WTC11 (cell line): ENCODE measurements around the gene MAGEB2. TPM values are rescaled to one million over a fixed set of nuclear protein-coding genes. Genes with fewer than 3 reads are reported as not detected.

Experiments
- ATAC-seq: fragments of 200-7000 bp; cut with Tn5 transposase; 2 replicates; pipeline ENCODE4 v1.10.0; 2021; ENCODE audit warnings: mild to moderate bottlenecking, moderate library complexity
- CTCF ChIA-PET: fragments of 300-600 bp; sonication (Branson Sonifier 250); formaldehyde crosslinking; loops from one replicate; lab custom pipeline; 2021; ENCODE audit warnings: antibody characterized with exemption; lab: Charles Lee
- POLR2A ChIA-PET: fragments of 350-600 bp; sonication (Branson Sonifier 250); formaldehyde crosslinking; loops from one replicate; lab custom pipeline; 2021; ENCODE audit warnings: antibody characterized with exemption; lab: Charles Lee
- DNase-seq: peaks from one replicate; pipeline ENCODE4 v3.0.0; 2021; ENCODE audit warnings: low spot score
- H3K27ac Mint-ChIP-seq: 2 replicates; pipeline ENCODE4 v1.8.0; 2021; ENCODE audit warnings: mixed read lengths
- H3K27me3 Mint-ChIP-seq: 2 replicates; pipeline ENCODE4 v1.8.0; 2021; ENCODE audit warnings: low read depth, mild to moderate bottlenecking, moderate library complexity, mixed read lengths
- H3K36me3 Mint-ChIP-seq: 2 replicates; pipeline ENCODE4 v1.8.0; 2021; ENCODE audit warnings: mixed read lengths
- H3K4me1 Mint-ChIP-seq: 2 replicates; pipeline ENCODE4 v1.8.0; 2022; ENCODE audit warnings: mixed read lengths
- H3K4me3 Mint-ChIP-seq: 2 replicates; pipeline ENCODE4 v1.8.0; 2021; ENCODE audit warnings: mild to moderate bottlenecking, moderate library complexity, mixed read lengths
- H3K9me3 Mint-ChIP-seq: 2 replicates; pipeline ENCODE4 v1.8.0; 2021; ENCODE audit warnings: mixed read lengths
- ELF4 ChIP-seq: sonication (generic); formaldehyde crosslinking; IDR thresholded peaks from 2 replicates; pipeline ENCODE4 v1.8.1; 2022; ENCODE audit warnings: low read depth, mild to moderate bottlenecking, moderate library complexity, missing genetic modification reagents
- OVOL2 ChIP-seq: fragments of 250-450 bp; sonication (Bioruptor Pico); IDR thresholded peaks from 2 replicates; pipeline ENCODE4 v1.9.0; 2021; ENCODE audit warnings: mild to moderate bottlenecking, borderline replicate concordance
- RELA ChIP-seq: sonication (generic); formaldehyde crosslinking; IDR thresholded peaks from 2 replicates; pipeline ENCODE4 v1.8.1; 2022; ENCODE audit warnings: missing genetic modification reagents, mild to moderate bottlenecking, borderline replicate concordance
- SMAD4 ChIP-seq: sonication (generic); formaldehyde crosslinking; IDR thresholded peaks from 2 replicates; pipeline ENCODE4 v1.8.0; 2022; ENCODE audit warnings: mild to moderate bottlenecking, missing genetic modification reagents
- SP1 ChIP-seq: sonication (generic); formaldehyde crosslinking; conservative IDR thresholded peaks from 2 replicates; pipeline ENCODE4 v1.8.1; 2022; ENCODE audit warnings: missing genetic modification reagents
- TP53 ChIP-seq: sonication (generic); formaldehyde crosslinking; IDR thresholded peaks from 2 replicates; pipeline ENCODE4 v1.8.1; 2023; ENCODE audit warnings: mild to moderate bottlenecking, missing genetic modification reagents
- ZNF219 ChIP-seq: sonication (generic); formaldehyde crosslinking; IDR thresholded peaks from 2 replicates; pipeline ENCODE4 v1.8.0; 2023; ENCODE audit warnings: missing genetic modification reagents, mild to moderate bottlenecking, borderline replicate concordance
- ZNF317 ChIP-seq: sonication (generic); formaldehyde crosslinking; IDR thresholded peaks from 2 replicates; pipeline ENCODE4 v1.8.1; 2023; ENCODE audit warnings: low read depth, mild to moderate bottlenecking, moderate library complexity, missing genetic modification reagents, borderline replicate concordance
- ZNF416 ChIP-seq: fragments of 250-450 bp; sonication (Bioruptor Pico); IDR thresholded peaks from 2 replicates; pipeline ENCODE4 v1.9.0; 2021; ENCODE audit warnings: mild to moderate bottlenecking, inconsistent platforms
- total RNA-seq: library from RNA; stranded (reverse); gene quantifications from 3 replicates; pipeline ENCODE4 v1.2.3, GENCODE V29; 2021
- TF ChIP-seq, protein P1 (sequence below): sonication (generic); formaldehyde crosslinking; IDR thresholded peaks from 2 replicates; pipeline ENCODE4 v1.8.1; 2023; ENCODE audit warnings: mild to moderate bottlenecking, moderate library complexity, missing genetic modification reagents
- TF ChIP-seq, protein P2 (sequence below): fragments of 250-450 bp; sonication (Bioruptor Pico); IDR thresholded peaks from 2 replicates; pipeline ENCODE4 v1.9.0; 2021; ENCODE audit warnings: mild to moderate bottlenecking
- TF ChIP-seq, protein P3 (sequence below): sonication (generic); formaldehyde crosslinking; IDR thresholded peaks from 2 replicates; pipeline ENCODE4 v1.8.1; 2023; ENCODE audit warnings: mild to moderate bottlenecking, missing genetic modification reagents, moderate library complexity
- TF ChIP-seq, protein P4 (sequence below): fragments of 250-450 bp; sonication (Bioruptor Pico); IDR thresholded peaks from 2 replicates; pipeline ENCODE4 v1.9.0; 2021; ENCODE audit warnings: mild to moderate bottlenecking
- TF ChIP-seq, protein P5 (sequence below): sonication (generic); formaldehyde crosslinking; IDR thresholded peaks from 2 replicates; pipeline ENCODE4 v1.8.1; 2023; ENCODE audit warnings: mild to moderate bottlenecking, missing genetic modification reagents, borderline replicate concordance
- TF ChIP-seq, protein P6 (sequence below): fragments of 250-450 bp; sonication (Bioruptor Pico); conservative IDR thresholded peaks from 2 replicates; pipeline ENCODE4 v1.9.0; 2021; ENCODE audit warnings: mild to moderate bottlenecking

The MAGEB2 gene
- total RNA-seq, 1 experiment from 2014 or later: 0.35 TPM

DNA sequence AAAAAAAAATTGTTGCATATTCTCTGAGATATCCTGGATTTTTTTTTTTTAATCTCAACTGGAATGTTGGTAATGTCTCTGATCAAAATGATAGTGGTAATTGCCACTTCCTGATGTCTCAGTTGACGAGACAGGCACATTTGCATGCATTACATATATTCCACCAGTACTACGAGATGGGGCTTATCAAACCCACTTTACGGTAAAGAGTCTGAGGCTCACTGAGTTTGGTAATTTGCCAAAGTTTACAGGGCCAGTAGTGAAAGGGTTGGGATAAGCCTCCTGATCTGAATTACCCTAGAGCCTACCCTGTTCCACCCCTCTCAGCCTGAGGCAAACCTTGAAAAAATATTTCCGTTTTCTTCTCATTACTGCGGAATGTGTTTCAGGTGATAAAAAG lies 5.3 kb downstream of the MAGEB2 start:
- Mint-ChIP-seq H3K36me3 (no peaks in the 10 kb centered on the region), H3K4me1 (peaks cover 22% of the 10 kb centered on the region), H3K27ac (no peak overlapping the region), H3K27me3 (peaks cover 24% of the 10 kb centered on the region), H3K9me3 (no peaks in the 10 kb centered on the region), H3K4me3 (no peak overlapping the region)
- DNase-seq (no peak), ATAC-seq (no peak)
- CTCF ChIA-PET: no interaction called here
- POLR2A ChIA-PET: no interaction called here
- TF ChIP-seq SP1 (CRISPR knock-in tag): no peak
- TF ChIP-seq, protein P1, sequence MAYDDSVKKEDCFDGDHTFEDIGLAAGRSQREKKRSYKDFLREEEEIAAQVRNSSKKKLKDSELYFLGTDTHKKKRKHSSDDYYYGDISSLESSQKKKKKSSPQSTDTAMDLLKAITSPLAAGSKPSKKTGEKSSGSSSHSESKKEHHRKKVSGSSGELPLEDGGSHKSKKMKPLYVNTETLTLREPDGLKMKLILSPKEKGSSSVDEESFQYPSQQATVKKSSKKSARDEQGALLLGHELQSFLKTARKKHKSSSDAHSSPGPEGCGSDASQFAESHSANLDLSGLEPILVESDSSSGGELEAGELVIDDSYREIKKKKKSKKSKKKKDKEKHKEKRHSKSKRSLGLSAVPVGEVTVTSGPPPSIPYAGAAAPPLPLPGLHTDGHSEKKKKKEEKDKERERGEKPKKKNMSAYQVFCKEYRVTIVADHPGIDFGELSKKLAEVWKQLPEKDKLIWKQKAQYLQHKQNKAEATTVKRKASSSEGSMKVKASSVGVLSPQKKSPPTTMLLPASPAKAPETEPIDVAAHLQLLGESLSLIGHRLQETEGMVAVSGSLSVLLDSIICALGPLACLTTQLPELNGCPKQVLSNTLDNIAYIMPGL (CRISPR knock-in tag): no peak
- TF ChIP-seq, protein P2, sequence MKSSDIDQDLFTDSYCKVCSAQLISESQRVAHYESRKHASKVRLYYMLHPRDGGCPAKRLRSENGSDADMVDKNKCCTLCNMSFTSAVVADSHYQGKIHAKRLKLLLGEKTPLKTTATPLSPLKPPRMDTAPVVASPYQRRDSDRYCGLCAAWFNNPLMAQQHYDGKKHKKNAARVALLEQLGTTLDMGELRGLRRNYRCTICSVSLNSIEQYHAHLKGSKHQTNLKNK (CRISPR knock-in tag): no peak
- no peak for TF ChIP-seq ELF4 (CRISPR knock-in tag)
- TF ChIP-seq OVOL2: no peak
- TF ChIP-seq, protein P3, sequence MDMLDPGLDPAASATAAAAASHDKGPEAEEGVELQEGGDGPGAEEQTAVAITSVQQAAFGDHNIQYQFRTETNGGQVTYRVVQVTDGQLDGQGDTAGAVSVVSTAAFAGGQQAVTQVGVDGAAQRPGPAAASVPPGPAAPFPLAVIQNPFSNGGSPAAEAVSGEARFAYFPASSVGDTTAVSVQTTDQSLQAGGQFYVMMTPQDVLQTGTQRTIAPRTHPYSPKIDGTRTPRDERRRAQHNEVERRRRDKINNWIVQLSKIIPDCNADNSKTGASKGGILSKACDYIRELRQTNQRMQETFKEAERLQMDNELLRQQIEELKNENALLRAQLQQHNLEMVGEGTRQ (CRISPR knock-in tag): no peak
- no peak for TF ChIP-seq RELA (CRISPR knock-in tag)
- TF ChIP-seq, protein P4, sequence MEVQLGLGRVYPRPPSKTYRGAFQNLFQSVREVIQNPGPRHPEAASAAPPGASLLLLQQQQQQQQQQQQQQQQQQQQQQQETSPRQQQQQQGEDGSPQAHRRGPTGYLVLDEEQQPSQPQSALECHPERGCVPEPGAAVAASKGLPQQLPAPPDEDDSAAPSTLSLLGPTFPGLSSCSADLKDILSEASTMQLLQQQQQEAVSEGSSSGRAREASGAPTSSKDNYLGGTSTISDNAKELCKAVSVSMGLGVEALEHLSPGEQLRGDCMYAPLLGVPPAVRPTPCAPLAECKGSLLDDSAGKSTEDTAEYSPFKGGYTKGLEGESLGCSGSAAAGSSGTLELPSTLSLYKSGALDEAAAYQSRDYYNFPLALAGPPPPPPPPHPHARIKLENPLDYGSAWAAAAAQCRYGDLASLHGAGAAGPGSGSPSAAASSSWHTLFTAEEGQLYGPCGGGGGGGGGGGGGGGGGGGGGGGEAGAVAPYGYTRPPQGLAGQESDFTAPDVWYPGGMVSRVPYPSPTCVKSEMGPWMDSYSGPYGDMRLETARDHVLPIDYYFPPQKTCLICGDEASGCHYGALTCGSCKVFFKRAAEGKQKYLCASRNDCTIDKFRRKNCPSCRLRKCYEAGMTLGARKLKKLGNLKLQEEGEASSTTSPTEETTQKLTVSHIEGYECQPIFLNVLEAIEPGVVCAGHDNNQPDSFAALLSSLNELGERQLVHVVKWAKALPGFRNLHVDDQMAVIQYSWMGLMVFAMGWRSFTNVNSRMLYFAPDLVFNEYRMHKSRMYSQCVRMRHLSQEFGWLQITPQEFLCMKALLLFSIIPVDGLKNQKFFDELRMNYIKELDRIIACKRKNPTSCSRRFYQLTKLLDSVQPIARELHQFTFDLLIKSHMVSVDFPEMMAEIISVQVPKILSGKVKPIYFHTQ (CRISPR knock-in tag): no peak
- TF ChIP-seq, protein P5, sequence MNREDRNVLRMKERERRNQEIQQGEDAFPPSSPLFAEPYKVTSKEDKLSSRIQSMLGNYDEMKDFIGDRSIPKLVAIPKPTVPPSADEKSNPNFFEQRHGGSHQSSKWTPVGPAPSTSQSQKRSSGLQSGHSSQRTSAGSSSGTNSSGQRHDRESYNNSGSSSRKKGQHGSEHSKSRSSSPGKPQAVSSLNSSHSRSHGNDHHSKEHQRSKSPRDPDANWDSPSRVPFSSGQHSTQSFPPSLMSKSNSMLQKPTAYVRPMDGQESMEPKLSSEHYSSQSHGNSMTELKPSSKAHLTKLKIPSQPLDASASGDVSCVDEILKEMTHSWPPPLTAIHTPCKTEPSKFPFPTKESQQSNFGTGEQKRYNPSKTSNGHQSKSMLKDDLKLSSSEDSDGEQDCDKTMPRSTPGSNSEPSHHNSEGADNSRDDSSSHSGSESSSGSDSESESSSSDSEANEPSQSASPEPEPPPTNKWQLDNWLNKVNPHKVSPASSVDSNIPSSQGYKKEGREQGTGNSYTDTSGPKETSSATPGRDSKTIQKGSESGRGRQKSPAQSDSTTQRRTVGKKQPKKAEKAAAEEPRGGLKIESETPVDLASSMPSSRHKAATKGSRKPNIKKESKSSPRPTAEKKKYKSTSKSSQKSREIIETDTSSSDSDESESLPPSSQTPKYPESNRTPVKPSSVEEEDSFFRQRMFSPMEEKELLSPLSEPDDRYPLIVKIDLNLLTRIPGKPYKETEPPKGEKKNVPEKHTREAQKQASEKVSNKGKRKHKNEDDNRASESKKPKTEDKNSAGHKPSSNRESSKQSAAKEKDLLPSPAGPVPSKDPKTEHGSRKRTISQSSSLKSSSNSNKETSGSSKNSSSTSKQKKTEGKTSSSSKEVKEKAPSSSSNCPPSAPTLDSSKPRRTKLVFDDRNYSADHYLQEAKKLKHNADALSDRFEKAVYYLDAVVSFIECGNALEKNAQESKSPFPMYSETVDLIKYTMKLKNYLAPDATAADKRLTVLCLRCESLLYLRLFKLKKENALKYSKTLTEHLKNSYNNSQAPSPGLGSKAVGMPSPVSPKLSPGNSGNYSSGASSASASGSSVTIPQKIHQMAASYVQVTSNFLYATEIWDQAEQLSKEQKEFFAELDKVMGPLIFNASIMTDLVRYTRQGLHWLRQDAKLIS: no peak
- TF ChIP-seq ZNF219 (CRISPR knock-in tag): no peak
- TF ChIP-seq TP53 (CRISPR knock-in tag): no peak
- TF ChIP-seq, protein P6, sequence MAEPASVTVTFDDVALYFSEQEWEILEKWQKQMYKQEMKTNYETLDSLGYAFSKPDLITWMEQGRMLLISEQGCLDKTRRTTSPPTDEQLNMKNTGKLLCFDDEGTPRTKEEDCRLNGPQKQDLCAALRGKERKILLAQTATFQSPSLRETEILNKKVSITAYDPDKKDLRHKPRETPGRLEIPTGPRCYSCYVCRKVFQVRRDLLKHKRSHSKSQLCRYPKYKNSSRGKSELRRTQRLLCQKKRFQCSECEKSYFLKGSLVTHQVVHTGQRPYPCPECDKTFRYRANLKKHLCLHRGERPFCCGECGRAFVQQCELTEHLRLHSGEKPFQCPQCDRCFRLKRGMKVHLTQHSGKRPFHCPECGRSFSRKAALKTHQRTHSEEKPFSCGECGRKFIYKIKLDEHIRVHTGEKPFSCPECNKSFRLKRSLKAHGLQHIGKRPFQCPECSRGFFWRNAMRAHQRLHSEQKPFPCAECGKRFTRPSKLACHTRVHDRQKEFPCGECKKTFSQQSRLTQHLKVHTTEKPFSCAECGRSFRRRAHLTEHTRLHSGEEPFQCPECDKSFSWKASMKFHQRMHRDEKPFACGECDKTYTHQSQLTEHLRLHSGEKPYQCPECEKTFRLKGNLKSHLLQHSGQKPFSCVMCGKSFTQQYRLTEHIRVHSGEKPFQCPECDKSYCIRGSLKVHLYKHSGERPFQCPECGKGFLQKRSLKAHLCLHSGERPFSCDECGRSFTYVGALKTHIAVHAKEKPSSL (CRISPR knock-in tag): no peak
- no peak for TF ChIP-seq SMAD4 (CRISPR knock-in tag)
- TF ChIP-seq ZNF416 (CRISPR knock-in tag): no peak
- no peak for TF ChIP-seq ZNF317 (CRISPR knock-in tag)
